Effector memory CD4-positive, alpha-beta T cell (primary cell): Measurements from ENCODE around the gene CACNA1C.

Experiments used
- DNase-seq, 3 donors: peaks; one replicate each; pipeline ENCODE4 v3.0.0-alpha.2; 2020
- H3K27ac ChIP-seq: 2 replicates; pipeline ENCODE4 v1.7.0; 2013; ENCODE audit warnings: mild to moderate bottlenecking, low read length, moderate library complexity; ENCODE audit not compliant: insufficient read depth, poor library complexity, severe bottlenecking
- H3K27me3 ChIP-seq: replicated peaks from 2 replicates; pipeline ENCODE4 v1.7.0; 2013; ENCODE audit warnings: mild to moderate bottlenecking, low read length; ENCODE audit not compliant: insufficient read depth, control insufficient read depth, poor library complexity, severe bottlenecking
- H3K36me3 ChIP-seq: 2 replicates; pipeline ENCODE4 v1.7.0; 2013; ENCODE audit warnings: mild to moderate bottlenecking, low read length, moderate library complexity; ENCODE audit not compliant: control insufficient read depth, insufficient read depth
- H3K4me1 ChIP-seq: 2 replicates; pipeline ENCODE4 v1.7.0; 2013; ENCODE audit warnings: low read length, mild to moderate bottlenecking; ENCODE audit not compliant: control insufficient read depth, insufficient read depth, poor library complexity, severe bottlenecking
- H3K4me3 ChIP-seq: 2 replicates; pipeline ENCODE4 v1.7.0; 2013; ENCODE audit warnings: low read length, low read depth, mild to moderate bottlenecking; ENCODE audit not compliant: insufficient read depth, poor library complexity, severe bottlenecking
- H3K9me3 ChIP-seq: 2 replicates; pipeline ENCODE4 v1.7.0; 2013; ENCODE audit warnings: mild to moderate bottlenecking, low read length, moderate library complexity; ENCODE audit not compliant: control insufficient read depth

CACNA1C gene

DNA sequence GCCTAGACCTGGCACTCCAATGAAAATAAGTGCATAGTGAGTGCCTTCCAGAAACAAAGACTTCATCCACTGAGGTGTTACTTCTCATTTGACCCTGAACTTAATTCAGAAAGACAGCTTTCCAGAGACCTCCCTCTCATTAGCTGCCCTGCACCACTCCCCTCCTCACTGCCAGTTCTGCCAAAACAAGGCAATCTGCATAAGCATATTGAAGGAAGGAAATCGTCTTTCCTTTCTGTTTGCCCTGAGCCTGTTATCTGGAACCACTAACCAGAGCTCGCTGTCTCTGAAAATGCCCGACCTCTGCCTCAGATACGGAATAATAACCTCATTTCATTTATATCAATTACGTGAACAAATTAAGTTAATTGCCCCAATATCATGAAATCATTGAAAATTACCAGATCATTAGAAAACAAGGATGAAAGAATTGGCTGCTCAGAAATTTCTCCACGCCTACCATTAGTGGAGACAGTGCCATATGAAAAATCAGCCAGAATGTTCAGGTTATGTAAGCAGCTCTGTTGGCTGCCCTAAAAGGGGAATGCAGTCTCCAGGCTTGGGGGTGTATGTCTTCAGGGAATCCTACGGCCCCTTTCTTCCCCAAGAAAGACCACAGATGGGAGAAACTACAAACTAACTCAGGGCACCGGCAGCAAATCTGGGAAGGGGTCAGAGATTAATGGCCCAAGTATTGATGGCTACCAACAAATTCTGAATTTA is 592.1 kb downstream of the CACNA1C start:
- Histone ChIP-seq H3K27me3 (peaks cover 7% of the 10 kb centered on the region), H3K4me3 (no peak overlapping the region), H3K27ac (no peak overlapping the region), H3K4me1 (peaks cover 11% of the 10 kb centered on the region), H3K9me3 (no peaks in the 10 kb centered on the region), H3K36me3 (no peaks in the 10 kb centered on the region)
- DNase-seq = no peak

- H3K27me3 ChIP-seq = peaks cover 7% of the 10 kb centered on the region
Measured at GRCh38 chr12:2645460-2645859, 592.7 kb downstream of the CACNA1C start.

GRCh38 chr12:2646341-2646740 is 593.6 kb downstream of the CACNA1C start:
- peaks cover 7% of the 10 kb centered on the region for H3K27me3 ChIP-seq
- no peak overlapping the region for H3K27ac ChIP-seq
- no peak for DNase-seq
- H3K36me3 ChIP-seq = no peaks in the 10 kb centered on the region
- H3K9me3 ChIP-seq = no peaks in the 10 kb centered on the region
- peaks cover 11% of the 10 kb centered on the region for H3K4me1 ChIP-seq
- no peak overlapping the region for H3K4me3 ChIP-seq

More at GRCh38 chr12:2645460-2645859, 592.7 kb downstream of the CACNA1C start:
- H3K9me3 ChIP-seq = no peaks in the 10 kb centered on the region
- no peaks in the 10 kb centered on the region for H3K36me3 ChIP-seq
- H3K4me1 ChIP-seq = peaks cover 11% of the 10 kb centered on the region
- H3K27ac ChIP-seq = no peak overlapping the region
- no peak overlapping the region for H3K4me3 ChIP-seq
- no peak for DNase-seq

DNA sequence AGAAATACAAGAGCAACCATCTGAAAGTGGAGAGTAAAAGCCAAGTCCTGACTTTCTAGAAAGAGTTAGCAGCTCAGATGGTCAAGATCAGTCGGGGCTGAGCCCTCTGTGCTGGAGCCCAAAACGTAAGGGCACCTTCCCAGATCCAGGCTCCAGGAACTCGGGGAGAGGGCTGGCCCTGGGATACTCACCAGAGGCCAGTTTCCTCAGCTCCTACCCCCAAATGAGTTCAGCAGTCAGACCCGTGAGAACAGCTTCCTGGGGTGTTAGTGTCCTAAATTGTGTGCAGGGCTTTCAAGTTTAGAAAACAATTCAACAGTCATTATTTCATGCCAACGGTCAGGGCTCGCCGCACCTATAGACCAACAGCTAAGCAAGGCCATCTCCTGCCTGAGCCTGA is 594.4 kb downstream of the CACNA1C start:
- peaks cover 7% of the 10 kb centered on the region for H3K27me3 ChIP-seq
- peaks cover 6% of the 10 kb centered on the region for H3K4me1 ChIP-seq

DNA sequence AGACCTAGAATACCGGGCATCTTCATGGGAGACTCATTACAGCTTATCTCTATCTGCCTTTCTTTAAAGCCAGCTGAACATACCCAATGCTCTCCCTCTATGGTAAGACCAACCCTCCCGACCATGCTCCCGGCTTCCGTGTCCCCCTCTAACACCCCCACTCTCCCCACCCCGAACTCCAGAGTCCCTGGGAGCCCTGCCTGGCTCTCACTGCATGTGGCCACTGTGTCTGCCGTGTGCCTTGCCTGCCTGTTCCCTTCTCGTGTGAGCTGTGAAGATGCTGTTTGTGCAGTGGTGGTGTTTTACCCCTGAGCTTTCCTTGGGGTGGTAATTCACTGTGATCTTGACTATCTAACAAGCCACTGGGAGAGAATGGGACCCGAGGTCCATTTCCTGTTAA is 595.6 kb downstream of the CACNA1C start:
- H3K9me3 ChIP-seq = no peaks in the 10 kb centered on the region
- H3K4me1 ChIP-seq = no peaks in the 10 kb centered on the region
- no peaks in the 10 kb centered on the region for H3K36me3 ChIP-seq
- H3K27me3 ChIP-seq = peaks cover 7% of the 10 kb centered on the region
- DNase-seq = no peak
- no peak overlapping the region for H3K4me3 ChIP-seq
- H3K27ac ChIP-seq = no peak overlapping the region

More for the DNA sequence above, 594.4 kb downstream of the CACNA1C start:
- H3K4me3 ChIP-seq = no peak overlapping the region
- DNase-seq = no peak
- no peaks in the 10 kb centered on the region for H3K36me3 ChIP-seq
- H3K9me3 ChIP-seq = no peaks in the 10 kb centered on the region
- no peak overlapping the region for H3K27ac ChIP-seq

GRCh38 chr12:2649201-2650030 is 596.6 kb downstream of the CACNA1C start:
- Histone ChIP-seq H3K27me3 (peaks cover 7% of the 10 kb centered on the region), H3K4me1 (no peaks in the 10 kb centered on the region), H3K27ac (no peak overlapping the region), H3K36me3 (no peaks in the 10 kb centered on the region), H3K4me3 (no peak overlapping the region), H3K9me3 (no peaks in the 10 kb centered on the region)
- DNase-seq = no peak

- H3K4me1 ChIP-seq = no peaks in the 10 kb centered on the region
- peaks cover 7% of the 10 kb centered on the region for H3K27me3 ChIP-seq
- no peak for DNase-seq
Measured at GRCh38 chr12:2650261-2651067, 597.7 kb downstream of the CACNA1C start.

GRCh38 chr12:2651068-2651965 is 598.5 kb downstream of the CACNA1C start:
- Histone ChIP-seq H3K4me3 (no peak overlapping the region), H3K27me3 (peaks cover 7% of the 10 kb centered on the region), H3K4me1 (no peaks in the 10 kb centered on the region), H3K9me3 (no peaks in the 10 kb centered on the region), H3K27ac (no peak overlapping the region), H3K36me3 (no peaks in the 10 kb centered on the region)
- DNase-seq = no peak

More at GRCh38 chr12:2650261-2651067, 597.7 kb downstream of the CACNA1C start:
- H3K4me3 ChIP-seq = no peak overlapping the region
- H3K27ac ChIP-seq = no peak overlapping the region
- H3K9me3 ChIP-seq = no peaks in the 10 kb centered on the region
- H3K36me3 ChIP-seq = no peaks in the 10 kb centered on the region

DNA sequence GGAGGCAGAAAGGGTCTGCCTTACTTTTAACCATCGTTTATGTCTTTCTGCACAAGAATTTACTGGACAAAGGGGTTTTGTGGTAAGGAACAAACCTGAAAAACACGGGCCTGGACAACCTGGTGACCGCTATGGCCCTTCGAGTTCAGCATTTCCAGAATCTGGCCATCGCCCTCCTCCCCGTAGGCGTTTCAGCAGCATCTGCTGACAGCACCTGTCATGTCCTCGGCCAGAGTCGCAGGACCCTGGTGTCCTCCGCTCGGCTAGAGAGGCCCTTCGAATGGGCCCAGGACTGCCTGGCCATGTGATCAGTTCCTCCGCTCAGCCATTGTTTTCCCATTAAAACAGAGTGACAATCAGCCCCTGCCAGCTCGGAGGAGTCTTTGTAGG is 599.2 kb downstream of the CACNA1C start:
- no peak for DNase-seq
- H3K27ac ChIP-seq = no peak overlapping the region
- no peaks in the 10 kb centered on the region for H3K4me1 ChIP-seq
- H3K36me3 ChIP-seq = no peaks in the 10 kb centered on the region
- peaks cover 7% of the 10 kb centered on the region for H3K27me3 ChIP-seq
- no peak overlapping the region for H3K4me3 ChIP-seq
- no peaks in the 10 kb centered on the region for H3K9me3 ChIP-seq
